T-helper 2 cell (primary cell): ENCODE results near the gene SLC6A3.

ENCODE experiments used
- DNase-seq, 5 experiments: peaks; one replicate each; pipeline versions ENCODE4 v3.0.0 to v3.0.0-alpha.2; 2012 to 2022

The SLC6A3 gene

GRCh38 chr5:1477341-1477740, 32.1 kb upstream of the SLC6A3 start:
- DNase-seq, result peak in 1 of 5 experiments; percentile 7

GRCh38 chr5:1476967-1477310, 31.7 kb upstream of the SLC6A3 start:
- peak in 1 of 5 experiments; percentile 4 for DNase-seq

- DNase-seq, result peak in 1 of 5 experiments; percentile 6
Measured at GRCh38 chr5:1476181-1476966, 31.1 kb upstream of the SLC6A3 start.

GRCh38 chr5:1475544-1475900, 30.3 kb upstream of the SLC6A3 start:
- DNase-seq, result peak in 1 of 5 experiments; percentile 4

GRCh38 chr5:1474866-1475543, 29.8 kb upstream of the SLC6A3 start:
- peak in 1 of 5 experiments; percentile 1 for DNase-seq

- DNase-seq, result peak in 1 of 5 experiments; percentile 7
Measured at GRCh38 chr5:1474183-1474839, 29.1 kb upstream of the SLC6A3 start.

- no peak for DNase-seq
Measured at GRCh38 chr5:1473746-1474145, 28.5 kb upstream of the SLC6A3 start.

GRCh38 chr5:1472964-1473628, 27.9 kb upstream of the SLC6A3 start:
- peak in 1 of 5 experiments; percentile 8 for DNase-seq

GRCh38 chr5:1471997-1472963, 27.0 kb upstream of the SLC6A3 start:
- peak in 1 of 5 experiments; percentile 7 for DNase-seq

GRCh38 chr5:1471240-1471853, 26.1 kb upstream of the SLC6A3 start:
- peak in 1 of 5 experiments; percentile 1 for DNase-seq

GRCh38 chr5:1470762-1471211, 25.5 kb upstream of the SLC6A3 start:
- peak in 1 of 5 experiments; percentile 7 for DNase-seq

GRCh38 chr5:1468629-1469527, 23.6 kb upstream of the SLC6A3 start:
- DNase-seq, result peak in 1 of 5 experiments; percentile 4

GRCh38 chr5:1468247-1468612, 23.0 kb upstream of the SLC6A3 start:
- peak in 1 of 5 experiments; percentile 7 for DNase-seq

GRCh38 chr5:1467341-1468246, 22.4 kb upstream of the SLC6A3 start:
- peak in 1 of 5 experiments; percentile 3 for DNase-seq

- DNase-seq, result peak in 1 of 5 experiments; percentile 5
Measured at GRCh38 chr5:1466631-1467265, 21.5 kb upstream of the SLC6A3 start.

GRCh38 chr5:1465966-1466471, 20.8 kb upstream of the SLC6A3 start:
- DNase-seq, result peak in 1 of 5 experiments; percentile 3

GRCh38 chr5:1465117-1465516, 19.9 kb upstream of the SLC6A3 start:
- no peak for DNase-seq

- no peak for DNase-seq
Measured at GRCh38 chr5:1464511-1464910, 19.3 kb upstream of the SLC6A3 start.
